HK-2 (cell line): ENCODE measurements around the gene SLC22A7.
A peak's percentile ranks its signal among the peaks of the same experiment; 100 is the strongest.

Source experiments
- DNase-seq: peaks from one replicate; pipeline ENCODE4 v3.0.0-alpha.2; 2018; ENCODE audit not compliant: unreplicated experiment

SLC22A7 gene, protein sequence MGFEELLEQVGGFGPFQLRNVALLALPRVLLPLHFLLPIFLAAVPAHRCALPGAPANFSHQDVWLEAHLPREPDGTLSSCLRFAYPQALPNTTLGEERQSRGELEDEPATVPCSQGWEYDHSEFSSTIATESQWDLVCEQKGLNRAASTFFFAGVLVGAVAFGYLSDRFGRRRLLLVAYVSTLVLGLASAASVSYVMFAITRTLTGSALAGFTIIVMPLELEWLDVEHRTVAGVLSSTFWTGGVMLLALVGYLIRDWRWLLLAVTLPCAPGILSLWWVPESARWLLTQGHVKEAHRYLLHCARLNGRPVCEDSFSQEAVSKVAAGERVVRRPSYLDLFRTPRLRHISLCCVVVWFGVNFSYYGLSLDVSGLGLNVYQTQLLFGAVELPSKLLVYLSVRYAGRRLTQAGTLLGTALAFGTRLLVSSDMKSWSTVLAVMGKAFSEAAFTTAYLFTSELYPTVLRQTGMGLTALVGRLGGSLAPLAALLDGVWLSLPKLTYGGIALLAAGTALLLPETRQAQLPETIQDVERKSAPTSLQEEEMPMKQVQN

DNA sequence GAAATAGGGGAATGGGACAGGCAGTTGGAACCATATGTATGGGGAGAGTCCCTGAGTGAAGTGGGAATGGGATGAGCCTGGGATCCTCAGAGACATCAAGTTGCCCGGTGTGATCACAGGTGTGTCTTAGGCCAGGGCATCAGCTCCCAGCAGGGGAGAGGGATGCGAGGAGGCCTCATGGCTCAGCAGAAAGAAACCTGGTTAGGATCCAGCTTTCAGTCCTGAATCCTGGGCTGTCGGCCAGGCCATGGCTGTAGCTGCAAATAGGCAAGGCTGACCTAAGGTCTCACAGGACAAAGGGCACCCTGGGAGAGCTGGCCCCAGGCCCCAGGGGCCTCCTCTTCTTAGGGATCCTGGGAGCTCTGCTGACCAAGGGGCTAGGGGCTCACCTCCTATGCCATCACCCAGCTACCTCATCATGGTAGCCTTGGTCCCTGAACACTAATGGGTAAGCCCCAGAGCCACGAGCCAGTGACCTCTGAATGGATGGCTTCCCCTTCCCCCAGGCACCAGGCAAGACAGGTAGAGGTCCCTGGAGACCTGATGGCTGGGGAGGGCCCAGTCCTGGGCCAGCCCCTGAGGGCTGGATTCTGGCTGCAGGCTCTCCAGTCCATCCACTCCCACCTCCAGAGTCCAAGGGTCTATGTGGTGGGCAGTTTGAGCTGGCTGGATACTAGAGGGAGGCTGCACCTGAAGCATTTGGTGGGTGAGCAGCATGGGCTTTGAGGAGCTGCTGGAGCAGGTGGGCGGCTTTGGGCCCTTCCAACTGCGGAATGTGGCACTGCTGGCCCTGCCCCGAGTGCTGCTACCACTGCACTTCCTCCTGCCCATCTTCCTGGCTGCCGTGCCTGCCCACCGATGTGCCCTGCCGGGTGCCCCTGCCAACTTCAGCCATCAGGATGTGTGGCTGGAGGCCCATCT lies at the start of gene SLC22A7:
Gene SLC22A7 (plus strand): TSS at position 617 of the 921 bp plus-strand sequence. CDS start 99 bp downstream, at position 716.
- no peak for DNase-seq

DNA sequence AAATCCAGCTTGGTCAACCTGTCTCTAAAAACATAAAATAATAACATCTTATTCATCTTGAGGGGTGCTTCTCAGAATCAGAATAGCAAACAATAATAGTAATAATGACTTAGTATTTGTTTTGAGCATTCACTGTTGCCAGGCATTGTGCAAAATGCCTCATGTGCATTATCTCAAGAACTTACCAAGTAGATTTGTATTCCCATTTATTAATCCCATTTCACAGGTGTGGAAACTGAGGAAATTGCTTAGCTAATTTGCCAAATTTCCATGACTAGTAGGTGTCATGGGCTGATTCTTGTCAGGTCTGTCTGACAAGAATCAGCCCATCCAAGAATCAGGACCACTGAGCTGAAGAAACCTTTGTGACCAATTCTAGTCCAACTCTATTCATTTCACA lies 49.3 kb upstream of the SLC22A7 start:
- DNase-seq = no peak

DNA sequence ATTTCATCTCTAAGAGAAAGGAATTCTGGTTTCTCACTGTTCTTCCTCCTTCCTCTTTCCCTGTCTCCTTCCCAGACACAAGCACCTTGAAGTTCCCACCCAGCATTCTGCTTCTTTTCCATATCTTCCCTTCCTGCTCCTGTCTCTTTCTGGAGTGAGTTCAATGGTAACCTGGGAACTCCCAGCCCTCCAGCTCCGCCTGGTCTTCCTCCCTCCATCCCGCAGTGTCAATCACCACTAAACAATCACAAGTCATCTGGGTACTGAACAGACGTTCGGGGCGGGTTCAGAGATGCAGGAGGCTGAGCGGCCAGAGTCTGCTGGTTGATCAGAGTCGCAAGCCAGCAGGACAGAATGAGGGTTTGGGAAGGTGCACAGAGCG lies 47.1 kb upstream of the SLC22A7 start:
- DNase-seq = no peak

DNA sequence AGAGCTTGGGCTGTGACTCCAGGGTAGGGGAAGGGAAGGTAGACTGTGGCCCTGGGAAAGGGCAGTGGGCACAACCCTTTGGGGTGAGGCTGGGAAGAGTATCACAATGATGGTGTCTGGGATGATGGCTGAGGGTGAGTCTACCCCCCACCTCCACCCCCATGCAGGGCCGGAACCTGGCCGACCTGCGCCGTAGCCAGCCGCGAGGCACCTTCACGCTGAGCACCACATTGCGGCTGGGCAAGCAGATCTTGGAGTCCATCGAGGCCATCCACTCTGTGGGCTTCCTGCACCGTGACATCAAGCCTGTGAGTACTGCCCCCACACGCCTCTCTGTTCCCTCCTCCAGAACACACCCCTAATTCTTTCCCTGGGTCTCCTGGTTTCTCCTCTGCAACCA lies 44.7 kb upstream of the SLC22A7 start:
- no peak for DNase-seq

DNA sequence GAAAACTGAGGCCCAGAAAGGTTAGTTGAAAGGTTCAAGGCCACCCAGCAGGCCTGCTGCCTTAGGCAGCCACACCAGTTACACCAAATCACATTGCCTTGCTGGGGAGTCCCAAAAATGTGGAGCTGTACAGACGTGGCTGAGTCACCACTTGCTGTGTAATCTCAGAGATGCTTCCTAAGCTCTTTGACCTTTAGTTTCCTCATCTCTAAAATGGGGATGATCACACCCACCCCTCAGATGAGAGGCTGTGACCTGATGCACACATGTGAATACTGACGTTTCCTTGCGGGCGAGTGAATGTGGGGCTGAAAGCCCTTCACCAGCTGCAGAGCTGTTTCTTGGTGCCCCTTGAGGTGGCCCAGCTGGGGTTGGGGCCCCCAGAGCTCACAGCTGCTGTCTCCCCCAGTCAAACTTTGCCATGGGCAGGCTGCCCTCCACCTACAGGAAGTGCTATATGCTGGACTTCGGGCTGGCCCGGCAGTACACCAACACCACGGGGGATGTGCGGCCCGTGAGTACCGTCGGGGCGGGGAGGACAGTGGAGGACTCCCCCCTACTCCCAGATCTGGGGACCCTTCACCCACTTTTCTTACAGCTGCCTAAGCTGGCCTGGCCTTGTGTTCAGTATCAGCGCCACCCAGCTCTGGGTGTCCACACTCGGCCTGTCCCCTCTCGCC lies 43.8 kb upstream of the SLC22A7 start:
- DNase-seq = no peak

DNA sequence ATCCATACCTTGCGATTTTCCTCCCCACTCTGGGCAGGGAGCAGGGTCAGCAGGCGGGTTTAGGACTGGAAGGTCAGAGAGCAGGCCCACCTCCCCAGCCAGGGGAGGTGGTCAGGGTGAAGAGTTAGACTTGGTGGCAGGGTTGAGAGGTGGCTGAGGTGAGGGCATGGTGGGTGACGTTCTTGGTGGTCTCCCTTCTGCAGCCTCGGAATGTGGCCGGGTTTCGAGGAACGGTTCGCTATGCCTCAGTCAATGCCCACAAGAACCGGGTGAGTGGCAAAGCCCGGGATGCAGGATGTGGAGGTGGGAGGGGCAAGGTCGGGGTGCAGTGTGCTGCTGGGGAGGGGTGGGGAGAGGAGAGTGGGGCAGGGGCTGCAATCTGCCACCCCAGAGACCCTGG lies 43.2 kb upstream of the SLC22A7 start:
- no peak for DNase-seq

DNA sequence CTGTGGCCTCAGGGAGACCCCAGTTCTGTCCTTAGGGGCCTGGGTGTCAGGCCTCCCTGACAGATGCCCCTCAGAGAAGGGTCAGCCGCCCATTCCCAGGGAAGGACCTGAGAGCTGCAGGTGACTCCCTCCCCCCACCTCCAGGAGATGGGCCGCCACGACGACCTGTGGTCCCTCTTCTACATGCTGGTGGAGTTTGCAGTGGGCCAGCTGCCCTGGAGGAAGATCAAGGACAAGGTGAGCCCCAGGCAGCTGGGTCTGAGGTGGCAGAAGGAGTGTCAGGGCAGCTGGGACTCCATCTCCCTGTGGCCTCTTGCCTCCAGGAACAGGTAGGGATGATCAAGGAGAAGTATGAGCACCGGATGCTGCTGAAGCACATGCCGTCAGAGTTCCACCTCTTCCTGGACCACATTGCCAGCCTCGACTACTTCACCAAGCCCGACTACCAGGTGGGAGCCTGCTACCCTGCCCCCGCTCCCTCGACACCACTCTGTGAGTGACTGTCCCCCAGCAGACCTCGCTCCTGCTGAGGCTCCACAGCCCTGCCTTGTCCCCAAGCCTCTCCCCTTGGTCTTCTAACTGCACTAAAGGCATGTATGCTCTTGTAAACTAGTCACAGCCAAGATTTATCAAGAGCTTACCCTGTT lies 42.5 kb upstream of the SLC22A7 start:
- no peak for DNase-seq

DNA sequence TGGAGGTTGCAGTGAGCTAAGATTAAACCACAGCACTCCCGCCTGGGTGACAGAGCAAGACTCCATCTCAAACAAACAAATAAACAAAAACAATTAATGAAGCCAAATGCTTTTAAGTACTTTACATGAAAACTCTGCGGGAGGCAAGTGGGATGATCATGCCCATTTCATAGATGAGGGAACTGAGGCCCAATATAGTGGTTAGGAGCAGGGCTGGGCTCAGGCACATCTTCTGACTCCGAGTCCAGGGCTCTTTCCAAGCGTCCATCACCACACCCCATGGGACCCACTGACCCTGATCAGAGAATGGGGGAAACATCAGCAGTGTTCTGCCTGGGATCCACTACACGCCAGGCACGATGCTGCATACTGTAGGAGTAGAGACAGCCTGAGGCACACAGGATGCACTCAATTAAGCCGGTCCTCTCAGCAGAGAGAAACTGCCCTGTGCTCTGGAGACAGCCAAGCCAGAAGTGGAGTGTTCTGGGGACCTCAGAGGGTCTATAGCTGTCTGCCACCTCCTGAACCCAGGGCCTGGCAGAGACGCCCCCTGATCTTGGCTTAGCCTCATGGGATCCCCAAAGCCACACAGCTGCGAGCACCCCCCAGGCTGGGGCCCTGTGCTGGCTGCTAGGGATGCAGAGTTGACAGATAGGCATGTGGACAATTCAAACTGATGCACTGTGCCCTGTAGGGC lies 41.2 kb upstream of the SLC22A7 start:
- no peak for DNase-seq

DNA sequence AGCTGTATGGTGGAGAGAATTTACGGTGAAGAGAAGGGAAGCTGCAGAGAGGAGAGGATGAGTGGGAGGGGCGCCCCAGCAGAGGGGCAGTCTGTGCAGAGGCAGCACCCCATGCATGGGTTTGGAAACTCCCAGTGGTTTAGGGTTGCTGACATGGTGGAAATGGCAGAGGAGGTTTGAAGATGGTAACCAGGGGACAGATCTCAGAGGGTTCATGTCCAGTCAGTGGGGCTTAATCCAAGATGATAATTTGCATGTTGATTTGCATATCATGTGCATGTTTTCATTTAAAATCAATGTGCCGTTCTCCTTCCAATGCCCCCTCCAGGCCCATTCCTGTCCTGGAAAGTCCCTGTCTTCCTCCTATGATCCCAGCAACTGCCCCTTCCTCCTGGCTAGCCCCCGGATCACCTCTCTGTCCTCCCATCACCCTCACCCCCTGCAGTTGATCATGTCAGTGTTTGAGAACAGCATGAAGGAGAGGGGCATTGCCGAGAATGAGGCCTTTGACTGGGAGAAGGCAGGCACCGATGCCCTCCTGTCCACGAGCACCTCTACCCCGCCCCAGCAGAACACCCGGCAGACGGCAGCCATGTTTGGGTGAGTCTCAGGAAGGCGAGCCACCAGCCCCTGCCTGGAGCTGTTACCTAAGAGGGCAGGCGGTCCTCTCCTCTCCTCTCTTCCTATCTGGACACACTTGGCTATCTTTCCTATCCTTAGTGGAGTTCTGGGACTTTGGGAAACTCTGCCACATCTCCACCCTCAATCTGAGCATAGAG lies 40.5 kb upstream of the SLC22A7 start:
- DNase-seq = no peak

DNA sequence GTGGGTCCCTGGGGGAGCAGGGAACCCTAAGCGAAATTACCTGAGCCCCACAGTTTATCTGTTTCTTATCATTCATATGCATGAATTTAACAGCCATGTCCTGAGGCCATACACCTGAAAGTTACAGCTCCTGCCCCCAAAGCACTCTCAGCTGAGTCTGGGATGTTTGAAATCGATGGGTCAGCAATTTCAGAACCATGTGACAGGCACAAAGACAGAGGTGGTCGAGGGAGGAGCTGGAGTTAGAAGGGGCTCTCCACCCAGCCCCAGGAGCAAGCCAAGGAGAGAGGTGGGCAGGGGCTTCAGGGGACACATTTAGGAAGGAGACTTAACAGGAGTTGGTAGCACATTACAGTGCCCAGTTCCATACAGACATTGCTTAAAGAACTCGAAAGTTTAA lies 39.9 kb upstream of the SLC22A7 start:
- DNase-seq = no peak

DNA sequence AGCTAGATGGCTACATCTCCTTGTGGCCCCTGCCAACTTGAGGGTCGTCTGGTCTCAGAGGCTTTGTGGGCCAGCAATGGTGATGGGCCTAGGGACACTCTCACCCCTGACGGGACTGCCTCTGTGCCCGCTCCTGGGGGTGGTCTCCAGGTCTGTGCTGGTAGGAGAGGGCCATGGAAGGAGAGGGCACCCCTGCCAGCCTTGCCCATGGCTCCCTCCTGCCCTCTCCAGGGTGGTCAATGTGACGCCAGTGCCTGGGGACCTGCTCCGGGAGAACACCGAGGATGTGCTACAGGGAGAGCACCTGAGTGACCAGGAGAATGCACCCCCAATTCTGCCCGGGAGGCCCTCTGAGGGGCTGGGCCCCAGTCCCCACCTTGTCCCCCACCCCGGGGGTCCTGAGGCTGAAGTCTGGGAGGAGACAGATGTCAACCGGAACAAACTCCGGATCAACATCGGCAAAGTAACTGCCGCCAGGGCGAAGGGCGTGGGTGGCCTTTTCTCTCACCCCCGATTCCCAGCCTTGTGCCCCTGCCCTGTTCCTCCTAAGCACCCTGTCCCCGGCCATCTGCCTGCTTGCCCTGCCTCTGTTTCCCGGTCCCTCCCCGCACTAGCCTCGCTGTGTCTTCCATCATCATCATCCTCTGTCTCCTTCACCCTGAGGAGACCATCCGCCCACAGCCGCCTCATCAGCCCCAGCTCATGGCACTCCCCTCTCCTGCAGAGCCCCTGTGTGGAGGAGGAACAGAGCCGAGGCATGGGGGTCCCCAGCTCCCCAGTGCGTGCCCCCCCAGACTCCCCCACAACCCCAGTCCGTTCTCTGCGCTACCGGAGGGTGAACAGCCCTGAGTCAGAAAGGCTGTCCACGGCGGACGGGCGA lies 39.0 kb upstream of the SLC22A7 start:
- DNase-seq = no peak

DNA sequence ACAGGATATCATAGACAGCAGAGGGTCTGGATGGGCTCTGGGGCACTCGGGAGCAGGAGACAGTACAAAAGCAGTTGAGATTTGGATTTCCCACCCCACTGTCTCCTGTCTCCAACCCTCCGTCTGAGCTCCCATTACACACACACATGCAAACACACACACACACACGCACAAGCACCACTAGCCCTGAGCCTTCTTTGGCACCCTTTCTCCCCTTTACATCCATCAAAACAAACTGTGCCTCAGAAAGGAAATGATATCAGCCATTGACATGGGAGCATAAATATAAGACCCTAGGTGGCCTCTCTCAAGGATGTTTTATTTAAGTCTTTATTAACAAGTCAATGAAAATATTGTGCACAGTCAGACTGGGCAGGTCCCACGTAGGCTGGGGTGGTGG lies 37.3 kb upstream of the SLC22A7 start:
- no peak for DNase-seq

DNA sequence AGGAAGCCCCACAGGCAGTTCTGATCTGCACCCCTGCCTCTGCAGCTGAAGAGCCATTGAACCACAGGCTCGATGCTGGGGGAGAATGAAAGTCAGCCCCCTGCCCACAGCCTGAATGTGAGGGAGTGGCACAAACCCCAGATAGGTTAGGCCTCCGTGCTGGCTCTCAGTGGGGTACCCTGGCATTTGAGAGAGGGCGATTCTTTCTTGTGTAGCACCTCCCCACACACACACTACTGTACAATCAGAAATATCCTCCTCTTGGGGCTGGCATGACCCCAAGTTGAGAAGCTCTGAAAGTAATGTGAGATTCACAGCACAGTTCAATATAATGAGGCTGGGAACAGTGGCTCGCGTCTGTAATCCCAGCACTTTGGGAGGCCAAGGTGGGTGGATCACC lies 36.9 kb upstream of the SLC22A7 start:
- DNase-seq = no peak

DNA sequence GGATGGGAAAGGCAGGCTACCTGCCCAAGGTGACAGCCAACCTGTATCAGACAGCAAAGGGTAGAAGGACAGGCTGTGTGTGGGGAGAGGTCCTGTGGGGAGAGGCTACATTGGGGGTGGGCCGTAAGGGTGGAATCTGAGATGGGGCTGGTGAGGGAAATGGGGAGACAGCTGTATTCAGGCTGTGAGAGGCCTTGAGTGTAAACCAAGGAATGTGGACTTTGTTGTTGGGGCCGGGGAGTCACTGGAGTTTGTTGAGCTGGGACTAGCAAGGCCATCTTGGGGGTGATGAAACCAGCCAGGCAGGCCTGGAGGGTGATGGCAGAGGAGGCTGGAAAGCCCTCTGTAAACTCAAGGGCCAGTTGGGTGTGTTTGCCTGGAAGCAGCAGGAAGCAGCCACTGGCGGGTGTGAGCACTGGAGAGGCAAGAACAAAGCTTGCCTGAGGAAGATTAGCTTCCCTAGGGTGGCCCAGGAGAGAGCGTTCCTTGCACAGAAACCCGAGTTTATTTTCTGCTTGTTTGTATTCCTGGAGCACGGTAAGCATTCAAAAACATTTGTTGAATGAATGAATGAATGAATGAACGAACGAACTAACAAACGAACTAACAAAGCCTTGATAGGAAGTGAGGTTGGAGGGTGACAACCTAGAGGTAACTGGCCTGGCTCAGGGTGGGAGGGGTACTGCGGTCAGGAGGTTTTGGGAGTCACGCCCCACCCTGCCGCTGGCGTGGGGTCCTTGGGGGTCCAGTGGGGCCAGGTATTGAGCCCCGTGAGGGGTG lies 35.9 kb upstream of the SLC22A7 start:
- no peak for DNase-seq

DNA sequence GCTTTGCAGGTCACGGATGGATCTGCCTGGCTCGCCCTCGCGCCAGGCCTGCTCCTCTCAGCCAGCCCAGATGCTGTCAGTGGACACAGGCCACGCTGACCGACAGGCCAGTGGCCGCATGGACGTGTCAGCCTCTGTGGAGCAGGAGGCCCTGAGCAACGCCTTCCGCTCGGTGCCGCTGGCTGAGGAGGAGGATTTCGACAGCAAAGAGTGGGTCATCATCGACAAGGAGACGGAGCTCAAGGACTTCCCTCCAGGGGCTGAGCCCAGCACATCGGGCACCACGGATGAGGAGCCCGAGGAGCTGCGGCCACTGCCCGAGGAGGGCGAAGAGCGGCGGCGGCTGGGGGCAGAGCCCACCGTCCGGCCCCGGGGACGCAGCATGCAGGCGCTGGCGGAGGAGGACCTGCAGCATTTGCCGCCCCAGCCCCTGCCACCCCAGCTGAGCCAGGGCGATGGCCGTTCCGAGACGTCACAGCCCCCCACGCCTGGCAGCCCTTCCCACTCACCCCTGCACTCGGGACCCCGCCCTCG lies 35.2 kb upstream of the SLC22A7 start:
- no peak for DNase-seq

DNA sequence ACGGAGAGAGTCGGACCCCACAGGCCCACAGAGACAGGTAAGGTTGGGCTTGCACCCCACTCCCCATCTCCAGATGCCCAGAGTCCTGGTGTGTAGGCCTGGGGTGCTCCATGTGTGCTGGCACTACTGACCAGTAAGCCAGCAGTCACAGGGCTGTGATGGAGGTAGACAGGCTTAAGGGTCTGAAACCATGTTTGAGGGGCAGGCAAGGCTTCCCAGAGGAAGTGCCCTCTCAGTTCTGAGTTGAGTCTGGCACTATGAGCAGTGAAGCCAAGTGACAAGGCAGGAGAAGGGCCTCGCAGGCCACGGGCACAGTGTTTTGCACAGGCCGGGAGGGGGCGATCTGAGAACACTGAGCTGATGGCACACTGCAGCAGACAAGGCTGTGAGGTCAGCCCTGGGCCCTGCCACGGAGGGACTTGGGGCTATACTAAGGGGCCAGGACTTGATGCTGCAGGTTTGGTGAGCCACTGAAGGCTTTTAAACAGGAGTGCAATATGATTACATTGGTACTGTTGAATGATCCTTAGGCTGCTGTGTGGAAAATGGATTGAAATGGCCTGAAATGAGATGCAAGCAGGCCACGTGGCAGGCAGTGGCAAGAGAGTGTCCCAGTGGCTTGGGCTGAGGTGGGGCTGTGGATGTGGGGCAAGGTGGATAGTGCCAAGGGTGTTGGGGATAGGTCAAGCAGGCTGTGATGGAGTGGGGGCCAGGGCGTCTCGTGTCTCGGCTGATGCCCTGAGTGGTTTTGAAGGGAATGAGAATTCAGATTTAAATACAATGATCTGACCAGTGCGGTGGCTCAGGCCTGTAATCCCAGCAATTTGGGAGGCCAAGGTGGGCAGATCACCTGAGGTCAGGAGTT lies 34.5 kb upstream of the SLC22A7 start:
- peak; percentile 82 for DNase-seq

DNA sequence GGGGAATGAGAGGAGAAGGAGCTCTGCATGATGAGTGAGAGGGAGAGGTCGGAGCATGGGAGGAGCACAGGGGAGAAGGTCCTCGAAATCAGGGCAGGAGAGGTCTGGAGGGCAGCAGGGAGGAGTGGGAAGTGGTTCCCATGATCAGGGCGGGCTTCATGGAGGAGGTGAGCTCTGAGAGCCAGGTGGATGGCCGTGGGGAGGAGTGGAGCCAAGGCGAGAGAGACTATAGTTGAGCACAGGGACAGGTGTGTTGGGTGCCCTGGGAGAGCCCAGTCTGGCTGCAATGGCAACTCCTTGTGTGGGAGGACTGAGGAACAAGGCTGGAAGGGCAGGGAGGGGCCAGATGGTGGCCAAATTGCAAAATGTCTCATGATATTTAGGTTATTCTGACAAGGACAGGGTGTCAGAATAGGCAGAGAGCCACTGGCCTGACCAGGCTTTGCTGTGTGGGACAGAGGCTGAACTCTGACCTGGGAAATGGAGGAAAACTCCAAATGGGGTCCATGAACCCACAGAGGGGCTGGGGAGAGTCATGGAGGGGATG lies 33.4 kb upstream of the SLC22A7 start:
- DNase-seq = no peak
